Heart left ventricle (tissue), 16 donors: ENCODE results near the gene SNX1. TPM values are rescaled to one million over a fixed set of nuclear protein-coding genes. Genes with fewer than 3 reads are reported as not detected.
A peak's percentile ranks its signal among the peaks of the same experiment; 100 is the strongest.

Source experiments
- ATAC-seq, 4 donors: fragments of 200-7000 bp; cut with Tn5 transposase; one replicate each; pipeline ENCODE4 v1.9.1; 2020 to 2022; ENCODE audit warnings: moderate library complexity in 4 of 4, mild to moderate bottlenecking in 3 of 4, moderate number of reproducible peaks in 1 of 4
- DNase-seq, 5 donors: peaks; one replicate each; pipeline ENCODE4 v3.0.0-alpha.2; 2020
- H3K27ac ChIP-seq, 12 donors: fragments of 200-600 bp; sonication (generic) in 4 of 12; one replicate each; pipeline versions ENCODE4 v1.5.0 to v1.8.0; 2016 to 2022; ENCODE audit warnings: mild to moderate bottlenecking in 2 of 12
- H3K27me3 ChIP-seq, 9 donors: fragments of 200-600 bp; sonication (generic) in 2 of 9; one replicate each; pipeline versions ENCODE4 v1.5.1 to v1.8.0; 2016 to 2022; ENCODE audit warnings: mild to moderate bottlenecking in 3 of 9
- H3K36me3 ChIP-seq, 9 donors: fragments of 200-600 bp; sonication (generic) in 2 of 9; one replicate each; pipeline versions ENCODE4 v1.5.0 to v1.8.0; 2018 to 2022; ENCODE audit warnings: mild to moderate bottlenecking in 2 of 9
- H3K4me1 ChIP-seq, 12 donors: fragments of 200-600 bp; sonication (generic) in 4 of 12; one replicate each; pipeline versions ENCODE4 v1.5.0 to v1.8.0; 2016 to 2022; ENCODE audit warnings: mild to moderate bottlenecking in 3 of 12
- H3K4me3 ChIP-seq, 12 donors: fragments of 200-600 bp; sonication (generic) in 4 of 12; one replicate each; pipeline versions ENCODE4 v1.5.0 to v1.8.0; 2017 to 2022; ENCODE audit warnings: mild to moderate bottlenecking in 9 of 12, moderate library complexity in 4 of 12
- H3K9me3 ChIP-seq, 12 donors: fragments of 200-600 bp; sonication (generic) in 4 of 12; one replicate each; pipeline versions ENCODE4 v1.5.0 to v1.8.0; 2016 to 2022; ENCODE audit warnings: mild to moderate bottlenecking in 1 of 12
- CTCF ChIP-seq, 12 donors: fragments of 200-600 bp; sonication (generic) in 4 of 12; IDR thresholded peaks; one replicate each; pipeline versions ENCODE4 v1.5.0 to v1.8.0; 2018 to 2022; ENCODE audit warnings: antibody characterized with exemption in 12 of 12, mild to moderate bottlenecking in 5 of 12
- POLR2A ChIP-seq, 2 donors: fragments of 450-650 bp; IDR thresholded peaks; one replicate each; pipeline ENCODE4 v1.6.1; 2017; ENCODE audit warnings: antibody characterized with exemption in 2 of 2, mild to moderate bottlenecking in 2 of 2, moderate library complexity in 2 of 2
- WGBS, 4 donors: extraction: QIAGEN DNeasy Blood & Tissue Kit in 2 of 4; methylation state at CpG; one replicate each; pipeline versions ENCODE4 v1.1.5 to v1.1.7; 2013 to 2018; 5-methylcytosine and 5-hydroxymethylcytosine counted together
- intact Hi-C, 10 donors: fragments of 100-400 bp; cut with DNase I; formaldehyde crosslinking; loops; one replicate each; pipeline versions ENCODE4 v1.11.1 to v1.14.2; 2022
- polyA plus RNA-seq, 2 donors: library from polyadenylated mRNA; stranded (reverse); fragments of 200-250 nt; gene quantifications; one replicate each; pipeline ENCODE4 v1.2.3, GENCODE V29; 2013
- total RNA-seq, 9 donors: library from RNA; depleted of rRNA in 2 of 9; stranded (reverse); fragments of >200 nt in 2 of 9; fragmentation: NEBNext Ultra II Directional in 3 of 9; extraction: Animal tissue kit (Norgen Biotek cat#: 25700) in 3 of 9; gene quantifications; one replicate each; pipeline versions ENCODE4 v1.1.0 to v1.2.4, GENCODE V29; 2016 to 2023
- donor health status: ischemic (EF 13 %, LVEDD 7.1; RV severe dilation, severe dysfunction).
- donor health status: healthy with polysubstance abuse.
- donor health status: DM: no; HTN: yes; CAD: no.
- donor health status: DM: no; HTN: no; CAD: no.
- donor health status: ischemic (EF 25% LVEDD 6.9; RV normal size, moderate dysfunction).
- donor health status: ischemic (EF 25% LVEDD 5.7; RV mildly dilated, moderate dysfunction).
- donor health status: healthy.
- donor health status: DM: yes; HTN: yes; CAD: no.
- donor health status: ischemic (EF 35%, LVEDD 5.7; RV mildly dilated, moderate dysfunction).
- donor health status: nonischemic (EF 11% LVEDD 7.7; RV severe dilation, severe dysfunction).
- donor health status: DM: yes; HTN: yes; CAD: no.
- donor health status: PGD.
- donor health status: ischemic (EF 29% LVEDD 5.4; RV normal size, mild dysfunction).
- donor health status: nonischemic (EF 23%, LVEDD 6.1; RV moderate dilation, normal function).

SNX1 gene
- total and polyA plus RNA-seq, 11 donors: 38.7 to 117 (median 76.3) TPM

GRCh38 chr15:64136347-64136746, 40.6 kb downstream of the SNX1 start:
- 89 to 96% (median 92%) methylated on average over 7 of the region's 7 CpGs for WGBS, 4 donors
- H3K27ac ChIP-seq: no peak overlapping the region
- no peak overlapping the region for H3K4me3 ChIP-seq
- no peak for DNase-seq
- H3K4me1 ChIP-seq: peaks cover 0 to 41% (median 8%) of the 10 kb centered on the region in 12 donors
- H3K9me3 ChIP-seq: no peaks in the 10 kb centered on the region
- TF ChIP-seq POLR2A (IDR thresholded peaks at IDR 0.05) (no peak), CTCF (IDR thresholded peaks at IDR 0.05) (no peak)
- H3K27me3 ChIP-seq: no peaks in the 10 kb centered on the region
- no peak for ATAC-seq
- intact Hi-C loops: no loop called here
- peaks cover 3 to 93% (median 86%) of the 10 kb centered on the region in 9 donors for H3K36me3 ChIP-seq

- Histone ChIP-seq H3K4me3 (no peak overlapping the region), H3K4me1 (peaks cover 0 to 32% (median 8%) of the 10 kb centered on the region in 12 donors), H3K36me3 (peaks cover 3 to 93% (median 80%) of the 10 kb centered on the region in 9 donors), H3K27me3 (no peaks in the 10 kb centered on the region), H3K9me3 (no peaks in the 10 kb centered on the region), H3K27ac (peak overlapping the region in 2 of 12 donors; percentile 43 to 52)
- WGBS, 4 donors: 60 to 74% (median 65%) methylated on average over 8 of the region's 8 CpGs
- no peak for DNase-seq
- peak; percentile 43 to 74 (median 52) for ATAC-seq
- intact Hi-C loops: no loop called here
- TF ChIP-seq CTCF (IDR thresholded peaks at IDR 0.05): peak in 6 of 12 donors; percentile 9 to 41 (median 17)
- TF ChIP-seq POLR2A (IDR thresholded peaks at IDR 0.05): no peak
Measured at GRCh38 chr15:64137226-64137833, 41.5 kb downstream of the SNX1 start.

GRCh38 chr15:64138331-64138941, 42.7 kb downstream of the SNX1 start:
- no peak for DNase-seq
- H3K9me3 ChIP-seq: no peaks in the 10 kb centered on the region
- TF ChIP-seq CTCF (IDR thresholded peaks at IDR 0.05): no peak
- no peak for TF ChIP-seq POLR2A (IDR thresholded peaks at IDR 0.05)
- H3K36me3 ChIP-seq: peaks cover 3 to 93% (median 80%) of the 10 kb centered on the region in 9 donors
- ATAC-seq: no peak
- H3K27ac ChIP-seq: no peak overlapping the region
- H3K4me1 ChIP-seq: peaks cover 0 to 21% (median 6%) of the 10 kb centered on the region in 12 donors
- intact Hi-C loops: no loop called here
- WGBS, 4 donors: 88 to 94% (median 91%) methylated on average over 4 of the region's 4 CpGs
- H3K27me3 ChIP-seq: no peaks in the 10 kb centered on the region
- no peak overlapping the region for H3K4me3 ChIP-seq

GRCh38 chr15:64141798-64142512, 46.2 kb downstream of the SNX1 start:
- Histone ChIP-seq H3K27me3 (no peaks in the 10 kb centered on the region), H3K4me3 (no peak overlapping the region), H3K9me3 (no peaks in the 10 kb centered on the region), H3K4me1 (peaks cover 0 to 23% (median 6%) of the 10 kb centered on the region in 12 donors), H3K27ac (no peak overlapping the region), H3K36me3 (peaks cover 0 to 77% (median 65%) of the 10 kb centered on the region in 9 donors)
- WGBS, 4 donors: 95 to 97% (median 96%) methylated on average over 8 of the region's 8 CpGs
- intact Hi-C loops: loop anchor here in 1 of 10 donors (10.0 kb wide), 1 partner anchor 47 kb away; the partner anchor contains the start of genes CIAO2A and SNX1
- no peak for TF ChIP-seq CTCF (IDR thresholded peaks at IDR 0.05)
- no peak for TF ChIP-seq POLR2A (IDR thresholded peaks at IDR 0.05)
- ATAC-seq (no peak), DNase-seq (no peak)
